Upper lobe of left lung (tissue), 6 donors: ENCODE results near the gene TMPRSS11B. TPM values are rescaled to one million over a fixed set of nuclear protein-coding genes. Genes with fewer than 3 reads are reported as not detected.

Experiments used
- ATAC-seq, 2 donors: fragments of 200-7000 bp; cut with Tn5 transposase; one replicate each; pipeline ENCODE4 v1.9.1; 2022; ENCODE audit warnings: mild to moderate bottlenecking in 2 of 2, moderate library complexity in 2 of 2; ENCODE audit not compliant: low FRiP score in 2 of 2
- DNase-seq, 2 donors: peaks; one replicate each; pipeline ENCODE4 v3.0.0-alpha.2; 2019 to 2020
- H3K27ac ChIP-seq, 4 donors: fragments of 200-600 bp; sonication (generic); one replicate each; pipeline ENCODE4 v1.5.1; 2016 to 2019
- H3K27me3 ChIP-seq, 4 donors: fragments of 200-600 bp; sonication (generic); one replicate each; pipeline ENCODE4 v1.5.1; 2017 to 2019
- H3K36me3 ChIP-seq, 4 donors: fragments of 200-600 bp; sonication (generic); one replicate each; pipeline ENCODE4 v1.5.1; 2016 to 2019
- H3K4me1 ChIP-seq, 4 donors: fragments of 200-600 bp; sonication (generic); one replicate each; pipeline ENCODE4 v1.5.1; 2018 to 2019
- H3K4me3 ChIP-seq, 4 donors: fragments of 200-600 bp; sonication (generic); one replicate each; pipeline ENCODE4 v1.5.1; 2017 to 2019; ENCODE audit warnings: mild to moderate bottlenecking in 2 of 4, moderate library complexity in 1 of 4
- H3K9me3 ChIP-seq, 4 donors: fragments of 200-600 bp; sonication (generic); one replicate each; pipeline ENCODE4 v1.5.1; 2018 to 2019
- EP300 ChIP-seq, 4 donors: sonication (generic); formaldehyde crosslinking; IDR thresholded peaks; one replicate each; pipeline ENCODE4 v1.5.1; 2017; ENCODE audit warnings: antibody characterized with exemption in 4 of 4, control low read depth in 2 of 4
- POLR2A ChIP-seq, 4 donors: fragments of 450-650 bp; IDR thresholded peaks; one replicate each; pipeline ENCODE4 v1.5.1; 2016 to 2017; ENCODE audit warnings: antibody characterized with exemption in 4 of 4, mild to moderate bottlenecking in 2 of 4
- POLR2AphosphoS5 ChIP-seq, 2 donors: sonication (generic); formaldehyde crosslinking; IDR thresholded peaks; one replicate each; pipeline ENCODE4 v1.5.1; 2017; ENCODE audit warnings: antibody characterized with exemption in 2 of 2
- WGBS, 2 donors: methylation state at CpG; one replicate each; pipeline ENCODE4 v1.1.5; 2017 to 2018; 5-methylcytosine and 5-hydroxymethylcytosine counted together
- total RNA-seq, 6 donors: library from RNA; depleted of rRNA in 4 of 6; stranded (reverse); fragments of >200 nt in 4 of 6; gene quantifications; one replicate each; pipeline versions ENCODE4 v1.1.0 to v1.2.1, GENCODE V29; 2016 to 2021
- TF ChIP-seq, protein P1 (sequence below), 6 experiments: fragments of 450-650 bp in 4 of 6; fragments of 200-600 bp in 2 of 6; sonication (generic) in 2 of 6; IDR thresholded peaks; one replicate each; pipeline ENCODE4 v1.5.1; 2016 to 2019; ENCODE audit warnings: antibody characterized with exemption in 6 of 6
- donor health status: DM: no; HTN: no; CAD: no; lungs with moderate emphysema.
- donor health status: DM: no; HTN: yes; CAD: no; lungs with severe emphysema.

Gene TMPRSS11B
- total RNA-seq, 6 donors from 2014 or later: not detected

DNA sequence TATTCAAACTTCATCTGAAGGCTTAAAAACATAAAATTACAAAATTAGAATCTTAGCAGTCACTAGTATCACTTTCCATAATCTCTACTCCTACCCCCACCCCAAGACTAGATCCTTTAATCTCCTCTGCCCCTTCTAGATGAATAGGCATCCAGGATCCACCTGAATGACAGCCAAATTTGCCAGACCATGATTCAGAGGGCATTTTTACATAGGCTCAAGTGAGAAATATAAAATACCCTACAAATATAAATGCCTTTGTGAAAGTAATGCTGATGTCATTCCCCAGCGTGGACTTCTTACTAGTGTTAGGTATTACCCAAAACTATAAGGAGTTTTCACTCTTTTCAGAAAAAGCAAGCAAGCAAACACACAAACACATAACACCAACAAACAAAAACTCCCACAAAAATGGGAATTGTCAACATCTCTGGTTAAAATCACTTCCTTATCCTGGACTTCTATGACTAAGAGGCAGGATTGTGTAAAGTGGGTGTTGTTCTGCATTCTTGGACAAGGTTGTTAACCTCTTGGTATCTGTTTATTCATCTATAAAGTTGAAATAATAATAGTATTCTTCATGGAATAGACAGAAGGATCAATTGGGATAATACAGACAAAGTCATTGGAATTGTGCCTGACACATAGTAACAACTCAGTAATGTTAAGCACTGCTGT lies 64.5 kb downstream of the TMPRSS11B start:
- no peaks in the 10 kb centered on the region for H3K27me3 ChIP-seq
- ATAC-seq: no peak
- H3K27ac ChIP-seq: no peak overlapping the region
- TF ChIP-seq EP300 (IDR thresholded peaks at IDR 0.05) (no peak), POLR2A (IDR thresholded peaks at IDR 0.05) (no peak), POLR2AphosphoS5 (IDR thresholded peaks at IDR 0.05) (no peak)
- TF ChIP-seq, protein P1, sequence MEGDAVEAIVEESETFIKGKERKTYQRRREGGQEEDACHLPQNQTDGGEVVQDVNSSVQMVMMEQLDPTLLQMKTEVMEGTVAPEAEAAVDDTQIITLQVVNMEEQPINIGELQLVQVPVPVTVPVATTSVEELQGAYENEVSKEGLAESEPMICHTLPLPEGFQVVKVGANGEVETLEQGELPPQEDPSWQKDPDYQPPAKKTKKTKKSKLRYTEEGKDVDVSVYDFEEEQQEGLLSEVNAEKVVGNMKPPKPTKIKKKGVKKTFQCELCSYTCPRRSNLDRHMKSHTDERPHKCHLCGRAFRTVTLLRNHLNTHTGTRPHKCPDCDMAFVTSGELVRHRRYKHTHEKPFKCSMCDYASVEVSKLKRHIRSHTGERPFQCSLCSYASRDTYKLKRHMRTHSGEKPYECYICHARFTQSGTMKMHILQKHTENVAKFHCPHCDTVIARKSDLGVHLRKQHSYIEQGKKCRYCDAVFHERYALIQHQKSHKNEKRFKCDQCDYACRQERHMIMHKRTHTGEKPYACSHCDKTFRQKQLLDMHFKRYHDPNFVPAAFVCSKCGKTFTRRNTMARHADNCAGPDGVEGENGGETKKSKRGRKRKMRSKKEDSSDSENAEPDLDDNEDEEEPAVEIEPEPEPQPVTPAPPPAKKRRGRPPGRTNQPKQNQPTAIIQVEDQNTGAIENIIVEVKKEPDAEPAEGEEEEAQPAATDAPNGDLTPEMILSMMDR (IDR thresholded peaks at IDR 0.05): no peak
- 77 to 78% methylated on average over 1 of the region's 1 CpG for WGBS, 2 donors
- no peaks in the 10 kb centered on the region for H3K4me1 ChIP-seq
- DNase-seq: no peak
- H3K9me3 ChIP-seq: no peaks in the 10 kb centered on the region
- H3K4me3 ChIP-seq: no peak overlapping the region
- H3K36me3 ChIP-seq: no peaks in the 10 kb centered on the region

DNA sequence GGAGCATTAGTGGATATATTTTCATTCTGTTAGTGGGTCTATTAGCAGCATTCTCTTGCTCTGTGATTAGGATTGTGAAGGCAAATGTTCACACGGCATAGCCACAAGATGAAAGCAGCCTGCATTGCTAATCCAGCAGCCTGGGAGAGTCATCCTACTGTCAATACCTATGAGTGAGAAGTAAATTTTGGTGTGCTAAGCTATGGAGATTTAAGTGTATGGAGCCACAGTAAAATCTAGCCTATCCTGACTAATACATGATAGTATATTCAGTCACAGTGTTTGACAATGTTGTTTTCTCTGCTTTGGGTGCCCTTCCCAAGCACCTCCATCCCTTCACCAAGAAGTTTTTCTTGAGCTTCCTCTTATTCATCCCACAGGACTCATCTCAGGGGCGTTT lies 68.6 kb downstream of the TMPRSS11B start:
- Histone ChIP-seq H3K36me3 (no peaks in the 10 kb centered on the region), H3K27ac (no peak overlapping the region), H3K4me1 (no peaks in the 10 kb centered on the region), H3K4me3 (no peak overlapping the region), H3K9me3 (no peaks in the 10 kb centered on the region), H3K27me3 (no peaks in the 10 kb centered on the region)
- ATAC-seq (no peak), DNase-seq (no peak)
- TF ChIP-seq EP300 (IDR thresholded peaks at IDR 0.05) (no peak), POLR2A (IDR thresholded peaks at IDR 0.05) (no peak)
- TF ChIP-seq, protein P1 (IDR thresholded peaks at IDR 0.05): no peak
- WGBS, 2 donors: 51 to 57% methylated on average over 2 of the region's 2 CpGs

Other genes starting within 250 kb of the TMPRSS11B start
- not detected for gene TMPRSS11F, start 115.8 kb downstream of the TMPRSS11B start, total RNA-seq
- gene YTHDC1, start 104.4 kb upstream of the TMPRSS11B start, total RNA-seq: 100 to 1,000 TPM in 2 of 6 donors, 10 to 100 TPM in 4; 54.1 to 137 (median 76.3) TPM
- not detected for gene TMPRSS11E, start 201.8 kb upstream of the TMPRSS11B start, total RNA-seq